A549 (cell line): ENCODE results near the gene USP3.

Experiments
- BHLHE40 ChIP-seq: IDR thresholded peaks from 2 replicates; pipeline ENCODE4 v1.6.1; 2012; ENCODE audit warnings: low read depth, low read length, inconsistent platforms
- CHD2 ChIP-seq: fragments of 150-350 bp; IDR thresholded peaks from 2 replicates; pipeline ENCODE4 v1.6.1; 2014; ENCODE audit warnings: low read length; ENCODE audit not compliant: partially characterized antibody
- FOSB ChIP-seq: fragments of 250-450 bp; sonication (Bioruptor Pico); IDR thresholded peaks from 2 replicates; pipeline ENCODE4 v1.5.0; 2020; ENCODE audit warnings: mild to moderate bottlenecking, moderate library complexity
- JUN ChIP-seq, 2 experiments: fragments of >200 bp; sonication (Bioruptor Twin); formaldehyde crosslinking; IDR thresholded peaks; 2 replicates in 1 of 2; 3 replicates in 1 of 2; pipeline ENCODE4 v1.6.1; 2016 to 2017
- KDM1A ChIP-seq: fragments of 200-600 bp; sonication (generic); IDR thresholded peaks from 2 replicates; pipeline ENCODE4 v1.6.1; 2016; ENCODE audit warnings: low read depth, mild to moderate bottlenecking
- MAFK ChIP-seq: fragments of 450-650 bp; IDR thresholded peaks from 2 replicates; pipeline ENCODE4 v1.6.1; 2014; ENCODE audit not compliant: partially characterized antibody
- POLR2A ChIP-seq: IDR thresholded peaks from 2 replicates; pipeline ENCODE4 v1.6.1; 2012; ENCODE audit warnings: mild to moderate bottlenecking, low read length
- RAD21 ChIP-seq, 2 experiments: fragments of >200 bp in 1 of 2; sonication (Bioruptor Twin) in 1 of 2; formaldehyde crosslinking in 1 of 2; IDR thresholded peaks in 1 of 2; conservative IDR thresholded peaks in 1 of 2; 2 replicates in 1 of 2; 3 replicates in 1 of 2; pipeline ENCODE4 v1.6.1; 2012 to 2018; ENCODE audit warnings: inconsistent platforms in 1 of 2
- RFX5 ChIP-seq: fragments of 450-650 bp; IDR thresholded peaks from 2 replicates; pipeline ENCODE4 v1.7.1; 2014; ENCODE audit warnings: antibody characterized with exemption, mild to moderate bottlenecking, moderate library complexity
- TF ChIP-seq, protein P1 (sequence below): fragments of >200 bp; sonication (Bioruptor Twin); formaldehyde crosslinking; IDR thresholded peaks from 3 replicates; pipeline ENCODE4 v1.5.1; 2016
- TF ChIP-seq, protein P2 (sequence below): fragments of 150-350 bp; IDR thresholded peaks from 2 replicates; pipeline ENCODE4 v1.6.1; 2014; ENCODE audit warnings: low read depth, mild to moderate bottlenecking, low read length
- TF ChIP-seq, protein P3 (sequence below): IDR thresholded peaks from 2 replicates; pipeline ENCODE4 v1.6.1; 2012; ENCODE audit warnings: low read depth, borderline replicate concordance
- TF ChIP-seq, protein P4 (sequence below): fragments of 200-600 bp; sonication (generic); IDR thresholded peaks from 2 replicates; pipeline ENCODE4 v1.6.1; 2016; ENCODE audit warnings: antibody characterized with exemption, mild to moderate bottlenecking, moderate library complexity

DNA sequence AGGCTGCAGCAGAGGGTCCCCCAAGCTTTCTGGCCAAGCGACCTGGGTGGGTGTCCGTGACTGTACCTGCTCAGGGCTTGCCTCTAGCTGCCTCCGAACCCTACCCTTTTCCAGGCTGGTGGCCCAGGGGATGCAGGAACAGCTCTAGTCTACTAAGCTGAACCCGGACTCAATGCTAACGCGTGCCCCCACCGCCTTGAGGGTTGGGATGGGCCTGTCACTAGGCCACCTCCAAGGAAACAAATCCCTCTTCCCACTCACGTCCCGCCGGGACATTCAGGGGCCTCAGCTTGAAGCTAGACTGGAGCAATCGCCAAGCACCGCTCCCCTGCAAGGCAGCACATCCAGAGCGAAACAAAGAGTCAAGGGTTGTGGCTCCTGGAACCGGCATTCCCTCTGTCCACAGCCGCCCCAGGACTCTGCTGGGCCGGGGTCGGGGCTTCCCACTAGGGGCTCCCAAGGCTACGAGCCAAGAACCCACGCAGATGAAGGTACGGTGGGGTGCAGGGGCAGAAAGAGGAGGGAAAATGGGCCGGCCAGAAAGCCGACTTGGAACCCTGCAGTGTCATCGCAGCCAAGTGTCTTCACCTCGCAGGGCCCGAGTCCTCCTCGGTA is 95.7 kb downstream of the USP3 start:
- TF ChIP-seq, protein P1, sequence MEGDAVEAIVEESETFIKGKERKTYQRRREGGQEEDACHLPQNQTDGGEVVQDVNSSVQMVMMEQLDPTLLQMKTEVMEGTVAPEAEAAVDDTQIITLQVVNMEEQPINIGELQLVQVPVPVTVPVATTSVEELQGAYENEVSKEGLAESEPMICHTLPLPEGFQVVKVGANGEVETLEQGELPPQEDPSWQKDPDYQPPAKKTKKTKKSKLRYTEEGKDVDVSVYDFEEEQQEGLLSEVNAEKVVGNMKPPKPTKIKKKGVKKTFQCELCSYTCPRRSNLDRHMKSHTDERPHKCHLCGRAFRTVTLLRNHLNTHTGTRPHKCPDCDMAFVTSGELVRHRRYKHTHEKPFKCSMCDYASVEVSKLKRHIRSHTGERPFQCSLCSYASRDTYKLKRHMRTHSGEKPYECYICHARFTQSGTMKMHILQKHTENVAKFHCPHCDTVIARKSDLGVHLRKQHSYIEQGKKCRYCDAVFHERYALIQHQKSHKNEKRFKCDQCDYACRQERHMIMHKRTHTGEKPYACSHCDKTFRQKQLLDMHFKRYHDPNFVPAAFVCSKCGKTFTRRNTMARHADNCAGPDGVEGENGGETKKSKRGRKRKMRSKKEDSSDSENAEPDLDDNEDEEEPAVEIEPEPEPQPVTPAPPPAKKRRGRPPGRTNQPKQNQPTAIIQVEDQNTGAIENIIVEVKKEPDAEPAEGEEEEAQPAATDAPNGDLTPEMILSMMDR = no peak
- TF ChIP-seq, protein P2, sequence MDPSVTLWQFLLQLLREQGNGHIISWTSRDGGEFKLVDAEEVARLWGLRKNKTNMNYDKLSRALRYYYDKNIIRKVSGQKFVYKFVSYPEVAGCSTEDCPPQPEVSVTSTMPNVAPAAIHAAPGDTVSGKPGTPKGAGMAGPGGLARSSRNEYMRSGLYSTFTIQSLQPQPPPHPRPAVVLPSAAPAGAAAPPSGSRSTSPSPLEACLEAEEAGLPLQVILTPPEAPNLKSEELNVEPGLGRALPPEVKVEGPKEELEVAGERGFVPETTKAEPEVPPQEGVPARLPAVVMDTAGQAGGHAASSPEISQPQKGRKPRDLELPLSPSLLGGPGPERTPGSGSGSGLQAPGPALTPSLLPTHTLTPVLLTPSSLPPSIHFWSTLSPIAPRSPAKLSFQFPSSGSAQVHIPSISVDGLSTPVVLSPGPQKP = no peak
- TF ChIP-seq, protein P3, sequence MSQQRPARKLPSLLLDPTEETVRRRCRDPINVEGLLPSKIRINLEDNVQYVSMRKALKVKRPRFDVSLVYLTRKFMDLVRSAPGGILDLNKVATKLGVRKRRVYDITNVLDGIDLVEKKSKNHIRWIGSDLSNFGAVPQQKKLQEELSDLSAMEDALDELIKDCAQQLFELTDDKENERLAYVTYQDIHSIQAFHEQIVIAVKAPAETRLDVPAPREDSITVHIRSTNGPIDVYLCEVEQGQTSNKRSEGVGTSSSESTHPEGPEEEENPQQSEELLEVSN = no peak
- TF ChIP-seq POLR2A (0 out of 2 replicates have a peak, but pooled peaks have one; percentile 29), JUN (IDR thresholded peaks at IDR 0.05) (no peak), FOSB (CRISPR knock-in tag) (no peak), RAD21 (conservative IDR thresholded peaks at IDR 0.05 in 1 of 2, IDR thresholded peaks at IDR 0.05 in 1 of 2) (no peak), CHD2 (no peak), MAFK (no peak), BHLHE40 (no peak), RFX5 (no peak), KDM1A (no peak)
- TF ChIP-seq, protein P4, sequence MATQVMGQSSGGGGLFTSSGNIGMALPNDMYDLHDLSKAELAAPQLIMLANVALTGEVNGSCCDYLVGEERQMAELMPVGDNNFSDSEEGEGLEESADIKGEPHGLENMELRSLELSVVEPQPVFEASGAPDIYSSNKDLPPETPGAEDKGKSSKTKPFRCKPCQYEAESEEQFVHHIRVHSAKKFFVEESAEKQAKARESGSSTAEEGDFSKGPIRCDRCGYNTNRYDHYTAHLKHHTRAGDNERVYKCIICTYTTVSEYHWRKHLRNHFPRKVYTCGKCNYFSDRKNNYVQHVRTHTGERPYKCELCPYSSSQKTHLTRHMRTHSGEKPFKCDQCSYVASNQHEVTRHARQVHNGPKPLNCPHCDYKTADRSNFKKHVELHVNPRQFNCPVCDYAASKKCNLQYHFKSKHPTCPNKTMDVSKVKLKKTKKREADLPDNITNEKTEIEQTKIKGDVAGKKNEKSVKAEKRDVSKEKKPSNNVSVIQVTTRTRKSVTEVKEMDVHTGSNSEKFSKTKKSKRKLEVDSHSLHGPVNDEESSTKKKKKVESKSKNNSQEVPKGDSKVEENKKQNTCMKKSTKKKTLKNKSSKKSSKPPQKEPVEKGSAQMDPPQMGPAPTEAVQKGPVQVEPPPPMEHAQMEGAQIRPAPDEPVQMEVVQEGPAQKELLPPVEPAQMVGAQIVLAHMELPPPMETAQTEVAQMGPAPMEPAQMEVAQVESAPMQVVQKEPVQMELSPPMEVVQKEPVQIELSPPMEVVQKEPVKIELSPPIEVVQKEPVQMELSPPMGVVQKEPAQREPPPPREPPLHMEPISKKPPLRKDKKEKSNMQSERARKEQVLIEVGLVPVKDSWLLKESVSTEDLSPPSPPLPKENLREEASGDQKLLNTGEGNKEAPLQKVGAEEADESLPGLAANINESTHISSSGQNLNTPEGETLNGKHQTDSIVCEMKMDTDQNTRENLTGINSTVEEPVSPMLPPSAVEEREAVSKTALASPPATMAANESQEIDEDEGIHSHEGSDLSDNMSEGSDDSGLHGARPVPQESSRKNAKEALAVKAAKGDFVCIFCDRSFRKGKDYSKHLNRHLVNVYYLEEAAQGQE = no peak
